GM21619 (cell line): ENCODE measurements around the gene EFNA2.

Source experiments
- ATAC-seq: cut with Tn5 transposase; IDR thresholded peaks from one replicate; pipeline ENCODE4 v1.9.1; 2021; ENCODE audit not compliant: unreplicated experiment

Gene EFNA2

GRCh38 chr19:1283207-1283916 is 2.3 kb upstream of the EFNA2 start:
- ATAC-seq: no peak

- ATAC-seq: no peak
Measured at GRCh38 chr19:1283917-1284292, 1.8 kb upstream of the EFNA2 start.

- no peak for ATAC-seq
Measured at GRCh38 chr19:1284293-1284978, 1.2 kb upstream of the EFNA2 start.

- no peak for ATAC-seq
Measured at GRCh38 chr19:1284979-1285736, 515 bp upstream of the EFNA2 start.

GRCh38 chr19:1286487-1287353 is 1.0 kb downstream of the EFNA2 start:
- no peak for ATAC-seq

GRCh38 chr19:1287354-1288225 is 1.9 kb downstream of the EFNA2 start:
- no peak for ATAC-seq

GRCh38 chr19:1288226-1288612 is 2.5 kb downstream of the EFNA2 start:
- no peak for ATAC-seq

GRCh38 chr19:1288833-1289685 is 3.4 kb downstream of the EFNA2 start:
- no peak for ATAC-seq

GRCh38 chr19:1289686-1290025 is 4.0 kb downstream of the EFNA2 start:
- no peak for ATAC-seq

- ATAC-seq: no peak
Measured at GRCh38 chr19:1290196-1290702, 4.6 kb downstream of the EFNA2 start.

- no peak for ATAC-seq
Measured at GRCh38 chr19:1290703-1291651, 5.3 kb downstream of the EFNA2 start.

- no peak for ATAC-seq
Measured at GRCh38 chr19:1291761-1292418, 6.2 kb downstream of the EFNA2 start.

- ATAC-seq: no peak
Measured at GRCh38 chr19:1292419-1293151, 6.9 kb downstream of the EFNA2 start.

- ATAC-seq: no peak
Measured at GRCh38 chr19:1293782-1294604, 8.3 kb downstream of the EFNA2 start.

GRCh38 chr19:1294688-1295087 is 9.0 kb downstream of the EFNA2 start:
- no peak for ATAC-seq
